ENCODE results near the gene NFIB. TPM values are rescaled to one million over a fixed set of nuclear protein-coding genes. Genes with fewer than 3 reads are reported as not detected.

NFIB gene
- 57.3 and 61.4 TPM in 2 replicates for total RNA-seq

DNA sequence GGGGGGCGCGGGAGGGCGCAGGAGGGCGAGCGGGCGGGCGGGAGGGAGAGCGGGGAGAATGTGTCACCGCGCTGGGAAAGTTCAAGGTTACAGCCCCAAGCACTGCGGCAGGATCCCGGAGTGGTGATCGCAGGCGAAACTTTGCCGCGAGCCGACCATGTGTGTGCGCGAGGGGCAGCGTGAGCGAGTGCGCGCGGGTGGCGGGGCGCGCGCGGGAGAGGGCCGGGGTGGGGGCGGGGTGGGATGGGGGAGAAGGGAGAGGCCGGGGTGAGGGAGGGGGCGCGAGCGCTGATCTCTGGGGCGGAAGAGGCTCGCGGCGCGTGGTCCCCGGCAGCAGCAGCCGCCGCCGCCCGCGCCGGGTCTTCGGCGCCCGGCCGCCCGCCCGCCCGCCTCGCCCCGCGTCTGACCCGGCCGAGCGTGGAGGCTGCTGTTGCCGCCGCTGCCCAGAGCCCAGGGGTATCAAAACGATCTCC is at the start of gene NFIB:
NFIB (minus strand) TSS at position 191 of the 473 bp plus-strand sequence. CDS start 630 bp downstream, outside the sequence.

All from subcutaneous preadipocyte (primary cell).